Measurements from ENCODE around the gene PRUNE2.
"Not testable (repeated sequence)": the region's sequence is repeated elsewhere in the genome, so short reads cannot be mapped to it uniquely, and the experiment has no call there.

The PRUNE2 gene

GRCh38 chr9:76796296-76796695 is 109.6 kb downstream of the PRUNE2 start:
- no peak for DNase-seq (ENCODE audit: low read depth)

GRCh38 chr9:76793784-76794431 is 112.0 kb downstream of the PRUNE2 start:
- DNase-seq (ENCODE audit: low read depth): no peak

- DNase-seq (ENCODE audit: low read depth): no peak
Observed at GRCh38 chr9:76789840-76790239, 116.1 kb downstream of the PRUNE2 start.

- DNase-seq (ENCODE audit: low read depth): no peak
Observed at GRCh38 chr9:76787677-76788076, 118.2 kb downstream of the PRUNE2 start.

- DNase-seq (ENCODE audit: low read depth): no peak
Observed at GRCh38 chr9:76785501-76785900, 120.4 kb downstream of the PRUNE2 start.

GRCh38 chr9:76784881-76785280 is 121.0 kb downstream of the PRUNE2 start:
- DNase-seq (ENCODE audit: low read depth): no peak

- DNase-seq (ENCODE audit: low read depth): no peak
Observed at GRCh38 chr9:76772686-76773445, 133.0 kb downstream of the PRUNE2 start.

GRCh38 chr9:76766126-76766525 is 139.8 kb downstream of the PRUNE2 start:
- DNase-seq (ENCODE audit: low read depth): no peak

GRCh38 chr9:76764138-76764537 is 141.8 kb downstream of the PRUNE2 start, which contains the start of gene PCA3:
PCA3 (plus strand) TSS chr9:76764438.
- DNase-seq (ENCODE audit: low read depth): no peak

- DNase-seq (ENCODE audit: low read depth): no peak
Observed at GRCh38 chr9:76761448-76761847, 144.5 kb downstream of the PRUNE2 start.

- no peak for DNase-seq (ENCODE audit: low read depth)
Observed at GRCh38 chr9:76759732-76760131, 146.2 kb downstream of the PRUNE2 start.

- no peak for DNase-seq (ENCODE audit: low read depth)
Observed at GRCh38 chr9:76758476-76758875, 147.4 kb downstream of the PRUNE2 start.

GRCh38 chr9:76756941-76757673 is 148.8 kb downstream of the PRUNE2 start:
- DNase-seq (ENCODE audit: low read depth): no peak

- DNase-seq (ENCODE audit: low read depth): no peak
Observed at GRCh38 chr9:76756268-76756640, 149.7 kb downstream of the PRUNE2 start.

- DNase-seq (ENCODE audit: low read depth): no peak
Observed at GRCh38 chr9:76751001-76751400, 154.9 kb downstream of the PRUNE2 start.

GRCh38 chr9:76744336-76744735 is 161.6 kb downstream of the PRUNE2 start:
- no peak for DNase-seq (ENCODE audit: low read depth)

- DNase-seq (ENCODE audit: low read depth): no peak
Observed at GRCh38 chr9:76743931-76744330, 162.0 kb downstream of the PRUNE2 start.

GRCh38 chr9:76742890-76743289 is 163.0 kb downstream of the PRUNE2 start:
- not testable (repeated sequence) for DNase-seq (ENCODE audit: low read depth)

GRCh38 chr9:76741524-76741923 is 164.4 kb downstream of the PRUNE2 start:
- DNase-seq (ENCODE audit: low read depth): no peak

GRCh38 chr9:76738402-76738801 is 167.5 kb downstream of the PRUNE2 start:
- no peak for DNase-seq (ENCODE audit: low read depth)

- DNase-seq (ENCODE audit: low read depth): no peak
Observed at GRCh38 chr9:76737154-76737902, 168.6 kb downstream of the PRUNE2 start.

- DNase-seq (ENCODE audit: low read depth): no peak
Observed at GRCh38 chr9:76734716-76735115, 171.2 kb downstream of the PRUNE2 start.
